WTC11 (cell line): ENCODE data around the gene NTN5. TPM values are rescaled to one million over a fixed set of nuclear protein-coding genes. Genes with fewer than 3 reads are reported as not detected.

Source experiments
- ATF1 ChIP-seq: sonication (generic); formaldehyde crosslinking; IDR thresholded peaks from 2 replicates; pipeline ENCODE4 v1.8.1; 2023; ENCODE audit warnings: mild to moderate bottlenecking, moderate library complexity, missing genetic modification reagents
- CREB1 ChIP-seq: sonication (generic); formaldehyde crosslinking; IDR thresholded peaks from 2 replicates; pipeline ENCODE4 v1.8.0; 2023; ENCODE audit warnings: mild to moderate bottlenecking, missing genetic modification reagents
- FOXP1 ChIP-seq: sonication (generic); formaldehyde crosslinking; IDR thresholded peaks from 2 replicates; pipeline ENCODE4 v1.8.0; 2022; ENCODE audit warnings: missing genetic modification reagents, mild to moderate bottlenecking, moderate library complexity, borderline replicate concordance
- FOXP4 ChIP-seq: sonication (generic); formaldehyde crosslinking; IDR thresholded peaks from 2 replicates; pipeline ENCODE4 v1.8.0; 2022; ENCODE audit warnings: mild to moderate bottlenecking, missing genetic modification reagents
- GRHL2 ChIP-seq: fragments of 250-450 bp; sonication (Bioruptor Pico); IDR thresholded peaks from 2 replicates; pipeline ENCODE4 v1.8.0; 2022; ENCODE audit warnings: mild to moderate bottlenecking, moderate library complexity; ENCODE audit not compliant: insufficient replicate concordance, severe bottlenecking
- IRF2 ChIP-seq: sonication (generic); formaldehyde crosslinking; IDR thresholded peaks from 2 replicates; pipeline ENCODE4 v1.8.0; 2022; ENCODE audit warnings: low read depth, missing genetic modification reagents, borderline replicate concordance
- JUN ChIP-seq: sonication (generic); formaldehyde crosslinking; IDR thresholded peaks from 2 replicates; pipeline ENCODE4 v1.8.0; 2023; ENCODE audit warnings: mild to moderate bottlenecking, missing genetic modification reagents
- NFE2L1 ChIP-seq: sonication (generic); formaldehyde crosslinking; IDR thresholded peaks from 2 replicates; pipeline ENCODE4 v1.8.1; 2023; ENCODE audit warnings: missing genetic modification reagents
- NR1H2 ChIP-seq: sonication (generic); formaldehyde crosslinking; IDR thresholded peaks from 2 replicates; pipeline ENCODE4 v1.9.0; 2021; ENCODE audit warnings: mild to moderate bottlenecking, moderate library complexity, missing genetic modification reagents
- OVOL2 ChIP-seq: fragments of 250-450 bp; sonication (Bioruptor Pico); IDR thresholded peaks from 2 replicates; pipeline ENCODE4 v1.9.0; 2021; ENCODE audit warnings: mild to moderate bottlenecking, borderline replicate concordance
- PRDM15 ChIP-seq: sonication (generic); formaldehyde crosslinking; IDR thresholded peaks from 2 replicates; pipeline ENCODE4 v1.8.0; 2022; ENCODE audit warnings: missing genetic modification reagents
- RELA ChIP-seq: sonication (generic); formaldehyde crosslinking; IDR thresholded peaks from 2 replicates; pipeline ENCODE4 v1.8.1; 2022; ENCODE audit warnings: missing genetic modification reagents, mild to moderate bottlenecking, borderline replicate concordance
- SOX15 ChIP-seq: fragments of 250-450 bp; sonication (Bioruptor Pico); IDR thresholded peaks from 2 replicates; pipeline ENCODE4 v1.9.0; 2021; ENCODE audit warnings: mild to moderate bottlenecking
- SP1 ChIP-seq: sonication (generic); formaldehyde crosslinking; conservative IDR thresholded peaks from 2 replicates; pipeline ENCODE4 v1.8.1; 2022; ENCODE audit warnings: missing genetic modification reagents
- TEAD1 ChIP-seq: sonication (generic); formaldehyde crosslinking; IDR thresholded peaks from 2 replicates; pipeline ENCODE4 v1.8.0; 2022; ENCODE audit warnings: mild to moderate bottlenecking, missing genetic modification reagents
- TP53 ChIP-seq: sonication (generic); formaldehyde crosslinking; IDR thresholded peaks from 2 replicates; pipeline ENCODE4 v1.8.1; 2023; ENCODE audit warnings: mild to moderate bottlenecking, missing genetic modification reagents
- ZNF396 ChIP-seq: fragments of 250-450 bp; sonication (Bioruptor Pico); IDR thresholded peaks from 2 replicates; pipeline ENCODE4 v1.8.0; 2021; ENCODE audit warnings: mild to moderate bottlenecking, moderate library complexity, borderline replicate concordance
- total RNA-seq: library from RNA; stranded (reverse); gene quantifications from 3 replicates; pipeline ENCODE4 v1.2.3, GENCODE V29; 2021
- TF ChIP-seq, protein P1 (sequence below): sonication (generic); formaldehyde crosslinking; IDR thresholded peaks from 2 replicates; pipeline ENCODE4 v1.8.1; 2022; ENCODE audit warnings: mild to moderate bottlenecking, moderate library complexity, missing genetic modification reagents
- TF ChIP-seq, protein P2 (sequence below): sonication (generic); formaldehyde crosslinking; IDR thresholded peaks from 2 replicates; pipeline ENCODE4 v1.8.1; 2022; ENCODE audit warnings: mild to moderate bottlenecking, missing genetic modification reagents, moderate library complexity, borderline replicate concordance
- TF ChIP-seq, protein P3 (sequence below): sonication (generic); formaldehyde crosslinking; IDR thresholded peaks from 2 replicates; pipeline ENCODE4 v1.8.0; 2023; ENCODE audit warnings: missing genetic modification reagents, mild to moderate bottlenecking, borderline replicate concordance
- TF ChIP-seq, protein P4 (sequence below): sonication (generic); formaldehyde crosslinking; IDR thresholded peaks from 2 replicates; pipeline ENCODE4 v1.8.1; 2023; ENCODE audit warnings: mild to moderate bottlenecking, missing genetic modification reagents, moderate library complexity
- TF ChIP-seq, protein P5 (sequence below): fragments of 250-450 bp; sonication (Bioruptor Pico); IDR thresholded peaks from 2 replicates; pipeline ENCODE4 v1.9.0; 2021; ENCODE audit warnings: mild to moderate bottlenecking

NTN5 gene
- total RNA-seq, 1 experiment from 2014 or later = 0.28 TPM

GRCh38 chr19:48629599-48630295, 43.1 kb downstream of the NTN5 start (continued):
- peak; percentile 61; the same call in 1 of the 2 replicates for TF ChIP-seq CREB1 (CRISPR knock-in tag)
- TF ChIP-seq FOXP1 = peak; percentile 55; the same call in 1 of the 2 replicates
- peak; percentile 79 for TF ChIP-seq SP1 (CRISPR knock-in tag)
- TF ChIP-seq TEAD1 (CRISPR knock-in tag) = no peak; the same call in 1 of the 2 replicates
- TF ChIP-seq JUN (CRISPR knock-in tag) = no peak
- TF ChIP-seq, protein P1, sequence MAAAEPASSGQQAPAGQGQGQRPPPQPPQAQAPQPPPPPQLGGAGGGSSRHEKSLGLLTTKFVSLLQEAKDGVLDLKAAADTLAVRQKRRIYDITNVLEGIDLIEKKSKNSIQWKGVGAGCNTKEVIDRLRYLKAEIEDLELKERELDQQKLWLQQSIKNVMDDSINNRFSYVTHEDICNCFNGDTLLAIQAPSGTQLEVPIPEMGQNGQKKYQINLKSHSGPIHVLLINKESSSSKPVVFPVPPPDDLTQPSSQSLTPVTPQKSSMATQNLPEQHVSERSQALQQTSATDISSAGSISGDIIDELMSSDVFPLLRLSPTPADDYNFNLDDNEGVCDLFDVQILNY (CRISPR knock-in tag) = peak; percentile 64; the same call in 1 of the 2 replicates
- no peak for TF ChIP-seq NR1H2
- TF ChIP-seq RELA (CRISPR knock-in tag) = no peak
- TF ChIP-seq NFE2L1 = peak; percentile 19; the same call in 1 of the 2 replicates
- no peak for TF ChIP-seq OVOL2 (CRISPR knock-in tag)
- no peak for TF ChIP-seq GRHL2 (CRISPR knock-in tag)
- TF ChIP-seq TP53 = no peak
- peak; percentile 61 for TF ChIP-seq PRDM15 (CRISPR knock-in tag)
- peak; percentile 37; the same call in 1 of the 2 replicates for TF ChIP-seq FOXP4 (CRISPR knock-in tag)
- no peak for TF ChIP-seq ATF1 (CRISPR knock-in tag)
- no peak for TF ChIP-seq SOX15 (CRISPR knock-in tag)
- TF ChIP-seq, protein P2, sequence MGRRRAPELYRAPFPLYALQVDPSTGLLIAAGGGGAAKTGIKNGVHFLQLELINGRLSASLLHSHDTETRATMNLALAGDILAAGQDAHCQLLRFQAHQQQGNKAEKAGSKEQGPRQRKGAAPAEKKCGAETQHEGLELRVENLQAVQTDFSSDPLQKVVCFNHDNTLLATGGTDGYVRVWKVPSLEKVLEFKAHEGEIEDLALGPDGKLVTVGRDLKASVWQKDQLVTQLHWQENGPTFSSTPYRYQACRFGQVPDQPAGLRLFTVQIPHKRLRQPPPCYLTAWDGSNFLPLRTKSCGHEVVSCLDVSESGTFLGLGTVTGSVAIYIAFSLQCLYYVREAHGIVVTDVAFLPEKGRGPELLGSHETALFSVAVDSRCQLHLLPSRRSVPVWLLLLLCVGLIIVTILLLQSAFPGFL (CRISPR knock-in tag) = no peak
- TF ChIP-seq IRF2 (CRISPR knock-in tag) = no peak; the same call in 1 of the 2 replicates
- TF ChIP-seq, protein P3, sequence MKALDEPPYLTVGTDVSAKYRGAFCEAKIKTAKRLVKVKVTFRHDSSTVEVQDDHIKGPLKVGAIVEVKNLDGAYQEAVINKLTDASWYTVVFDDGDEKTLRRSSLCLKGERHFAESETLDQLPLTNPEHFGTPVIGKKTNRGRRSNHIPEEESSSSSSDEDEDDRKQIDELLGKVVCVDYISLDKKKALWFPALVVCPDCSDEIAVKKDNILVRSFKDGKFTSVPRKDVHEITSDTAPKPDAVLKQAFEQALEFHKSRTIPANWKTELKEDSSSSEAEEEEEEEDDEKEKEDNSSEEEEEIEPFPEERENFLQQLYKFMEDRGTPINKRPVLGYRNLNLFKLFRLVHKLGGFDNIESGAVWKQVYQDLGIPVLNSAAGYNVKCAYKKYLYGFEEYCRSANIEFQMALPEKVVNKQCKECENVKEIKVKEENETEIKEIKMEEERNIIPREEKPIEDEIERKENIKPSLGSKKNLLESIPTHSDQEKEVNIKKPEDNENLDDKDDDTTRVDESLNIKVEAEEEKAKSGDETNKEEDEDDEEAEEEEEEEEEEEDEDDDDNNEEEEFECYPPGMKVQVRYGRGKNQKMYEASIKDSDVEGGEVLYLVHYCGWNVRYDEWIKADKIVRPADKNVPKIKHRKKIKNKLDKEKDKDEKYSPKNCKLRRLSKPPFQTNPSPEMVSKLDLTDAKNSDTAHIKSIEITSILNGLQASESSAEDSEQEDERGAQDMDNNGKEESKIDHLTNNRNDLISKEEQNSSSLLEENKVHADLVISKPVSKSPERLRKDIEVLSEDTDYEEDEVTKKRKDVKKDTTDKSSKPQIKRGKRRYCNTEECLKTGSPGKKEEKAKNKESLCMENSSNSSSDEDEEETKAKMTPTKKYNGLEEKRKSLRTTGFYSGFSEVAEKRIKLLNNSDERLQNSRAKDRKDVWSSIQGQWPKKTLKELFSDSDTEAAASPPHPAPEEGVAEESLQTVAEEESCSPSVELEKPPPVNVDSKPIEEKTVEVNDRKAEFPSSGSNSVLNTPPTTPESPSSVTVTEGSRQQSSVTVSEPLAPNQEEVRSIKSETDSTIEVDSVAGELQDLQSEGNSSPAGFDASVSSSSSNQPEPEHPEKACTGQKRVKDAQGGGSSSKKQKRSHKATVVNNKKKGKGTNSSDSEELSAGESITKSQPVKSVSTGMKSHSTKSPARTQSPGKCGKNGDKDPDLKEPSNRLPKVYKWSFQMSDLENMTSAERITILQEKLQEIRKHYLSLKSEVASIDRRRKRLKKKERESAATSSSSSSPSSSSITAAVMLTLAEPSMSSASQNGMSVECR (CRISPR knock-in tag) = no peak; the same call in 1 of the 2 replicates
- TF ChIP-seq, protein P4, sequence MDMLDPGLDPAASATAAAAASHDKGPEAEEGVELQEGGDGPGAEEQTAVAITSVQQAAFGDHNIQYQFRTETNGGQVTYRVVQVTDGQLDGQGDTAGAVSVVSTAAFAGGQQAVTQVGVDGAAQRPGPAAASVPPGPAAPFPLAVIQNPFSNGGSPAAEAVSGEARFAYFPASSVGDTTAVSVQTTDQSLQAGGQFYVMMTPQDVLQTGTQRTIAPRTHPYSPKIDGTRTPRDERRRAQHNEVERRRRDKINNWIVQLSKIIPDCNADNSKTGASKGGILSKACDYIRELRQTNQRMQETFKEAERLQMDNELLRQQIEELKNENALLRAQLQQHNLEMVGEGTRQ = no peak; the same call in 1 of the 2 replicates
- TF ChIP-seq, protein P5, sequence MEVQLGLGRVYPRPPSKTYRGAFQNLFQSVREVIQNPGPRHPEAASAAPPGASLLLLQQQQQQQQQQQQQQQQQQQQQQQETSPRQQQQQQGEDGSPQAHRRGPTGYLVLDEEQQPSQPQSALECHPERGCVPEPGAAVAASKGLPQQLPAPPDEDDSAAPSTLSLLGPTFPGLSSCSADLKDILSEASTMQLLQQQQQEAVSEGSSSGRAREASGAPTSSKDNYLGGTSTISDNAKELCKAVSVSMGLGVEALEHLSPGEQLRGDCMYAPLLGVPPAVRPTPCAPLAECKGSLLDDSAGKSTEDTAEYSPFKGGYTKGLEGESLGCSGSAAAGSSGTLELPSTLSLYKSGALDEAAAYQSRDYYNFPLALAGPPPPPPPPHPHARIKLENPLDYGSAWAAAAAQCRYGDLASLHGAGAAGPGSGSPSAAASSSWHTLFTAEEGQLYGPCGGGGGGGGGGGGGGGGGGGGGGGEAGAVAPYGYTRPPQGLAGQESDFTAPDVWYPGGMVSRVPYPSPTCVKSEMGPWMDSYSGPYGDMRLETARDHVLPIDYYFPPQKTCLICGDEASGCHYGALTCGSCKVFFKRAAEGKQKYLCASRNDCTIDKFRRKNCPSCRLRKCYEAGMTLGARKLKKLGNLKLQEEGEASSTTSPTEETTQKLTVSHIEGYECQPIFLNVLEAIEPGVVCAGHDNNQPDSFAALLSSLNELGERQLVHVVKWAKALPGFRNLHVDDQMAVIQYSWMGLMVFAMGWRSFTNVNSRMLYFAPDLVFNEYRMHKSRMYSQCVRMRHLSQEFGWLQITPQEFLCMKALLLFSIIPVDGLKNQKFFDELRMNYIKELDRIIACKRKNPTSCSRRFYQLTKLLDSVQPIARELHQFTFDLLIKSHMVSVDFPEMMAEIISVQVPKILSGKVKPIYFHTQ (CRISPR knock-in tag) = no peak
- TF ChIP-seq ZNF396 = no peak
